ENCODE data around the gene LUM. TPM values are rescaled to one million over a fixed set of nuclear protein-coding genes. Genes with fewer than 3 reads are reported as not detected.

LUM gene
- total and polyA plus RNA-seq, 2 donors (not counting 3 experiments of a cell fraction or from before 2014, with no cell fraction given), result 0.29 to 1.9 TPM

- no peak overlapping the region for H3K4me3 ChIP-seq (replicated peaks in 1 of 3; ENCODE audit: insufficient read depth in 1 of 3, low read depth in 1 of 3, low read length in 3 of 3)
- H3K36me3 ChIP-seq (ENCODE audit: control insufficient read depth in 2 of 2, extremely low read depth in 1 of 2, insufficient read depth in 2 of 2, low read length in 2 of 2), result no peaks in the 10 kb centered on the region
- peak; percentile 53 for FAIRE-seq
- dilution Hi-C loops (cut with MboI; ENCODE audit: extremely low pct_ligation_motif_present, low sequenced_read_pairs), result no loop called here
- H3K9ac ChIP-seq (replicated peaks; ENCODE audit: extremely low read depth, insufficient read depth, low read length), result no peak overlapping the region
- TF ChIP-seq GATA2 (IDR thresholded peaks at IDR 0.05; ENCODE audit: insufficient read depth, insufficient read length, low read depth, low read length) (no peak), POLR2A (IDR thresholded peaks at IDR 0.05; ENCODE audit: low read depth, low read length) (no peak), CTCF (IDR thresholded peaks at IDR 0.05; ENCODE audit: extremely low read depth in 1 of 2, insufficient read depth in 1 of 2, low read depth in 1 of 2, low read length in 2 of 2) (no peak), POLR2AphosphoS5 (IDR thresholded peaks at IDR 0.05; ENCODE audit: insufficient read depth, low read depth, low read length) (no peak)
- peak overlapping the region; percentile 72 for H3K4me2 ChIP-seq (ENCODE audit: insufficient read depth, low read length)
- H3K9me3 ChIP-seq (replicated peaks; ENCODE audit: control insufficient read depth, insufficient read depth, low read length), result no peaks in the 10 kb centered on the region
- H3K4me1 ChIP-seq (ENCODE audit: control insufficient read depth, extremely low read depth, insufficient read depth, low read length), result no peaks in the 10 kb centered on the region
- ChIA-PET CTCF (interaction anchor here (1.5 to 2.9 kb wide), 3 partner anchors 14 to 26 kb away, joined by 5 to 25 read pairs (median 5); no protein-coding TSS in a partner anchor), POLR2A (no interaction called here)
- DNase-seq (ENCODE audit: low read depth, low spot score), result peak; percentile 30
- H3K9me1 ChIP-seq (replicated peaks; ENCODE audit: control insufficient read depth, extremely low read depth, insufficient read depth, low read length), result no peaks in the 10 kb centered on the region
- no peaks in the 10 kb centered on the region for H4K20me1 ChIP-seq (replicated peaks; ENCODE audit: control insufficient read depth, extremely low read depth, insufficient read depth, low read length)
- intact Hi-C loops (cut with micrococcal nuclease), result no loop called here
- BruUV-seq (replicated peaks), result no TSS peak
- no peaks in the 10 kb centered on the region for H3K79me2 ChIP-seq (ENCODE audit: control insufficient read depth, insufficient read depth, low read length)
- H3K27ac ChIP-seq (ENCODE audit: insufficient read depth, low read depth, low read length), result no peak overlapping the region
- H2AFZ ChIP-seq (ENCODE audit: low read depth, low read length), result peak overlapping the region; percentile 62
- H3K27me3 ChIP-seq (ENCODE audit: control insufficient read depth in 2 of 2, insufficient read depth in 2 of 2, low read length in 2 of 2), result no peaks in the 10 kb centered on the region
Measured at GRCh38 chr12:91094032-91094662, 17.1 kb downstream of the LUM start.

- H4K20me1 ChIP-seq (replicated peaks; ENCODE audit: control insufficient read depth, extremely low read depth, insufficient read depth, low read length), result no peaks in the 10 kb centered on the region
- BruUV-seq (replicated peaks), result no TSS peak
- TF ChIP-seq CTCF (IDR thresholded peaks at IDR 0.05; ENCODE audit: extremely low read depth in 1 of 2, insufficient read depth in 1 of 2, low read depth in 1 of 2, low read length in 2 of 2) (no peak), EZH2 (IDR thresholded peaks at IDR 0.05; ENCODE audit: borderline replicate concordance, low read depth, low read length, severe bottlenecking) (no peak), FOS (IDR thresholded peaks at IDR 0.05; ENCODE audit: borderline replicate concordance, insufficient read depth, low read length) (no peak), MYC (IDR thresholded peaks at IDR 0.05; ENCODE audit: low read depth, low read length) (no peak), POLR2AphosphoS5 (IDR thresholded peaks at IDR 0.05; ENCODE audit: insufficient read depth, low read depth, low read length) (no peak), MAX (IDR thresholded peaks at IDR 0.05; ENCODE audit: insufficient read depth, insufficient read length) (no peak)
- dilution Hi-C loops (cut with MboI; ENCODE audit: extremely low pct_ligation_motif_present, low sequenced_read_pairs) (no loop called here), intact Hi-C loops (cut with micrococcal nuclease) (no loop called here)
- no peaks in the 10 kb centered on the region for H3K4me1 ChIP-seq (ENCODE audit: control insufficient read depth, extremely low read depth, insufficient read depth, low read length)
- POLR2A ChIA-PET, result no interaction called here
- peak overlapping the region; percentile 76 for H2AFZ ChIP-seq (ENCODE audit: low read depth, low read length)
- CTCF ChIA-PET, result interaction anchor here (0.8 to 2.9 kb wide), 4 partner anchors 15 to 237 kb away, joined by 3 to 25 read pairs (median 5); no protein-coding TSS in a partner anchor
- FAIRE-seq, result peak; percentile 62
- no peaks in the 10 kb centered on the region for H3K36me3 ChIP-seq (ENCODE audit: control insufficient read depth in 2 of 2, extremely low read depth in 1 of 2, insufficient read depth in 2 of 2, low read length in 2 of 2)
- no peak overlapping the region for H3K4me3 ChIP-seq (replicated peaks in 1 of 3; ENCODE audit: insufficient read depth in 1 of 3, low read depth in 1 of 3, low read length in 3 of 3)
- H3K9me3 ChIP-seq (replicated peaks; ENCODE audit: control insufficient read depth, insufficient read depth, low read length), result no peaks in the 10 kb centered on the region
- peak; percentile 42 for DNase-seq (ENCODE audit: low read depth, low spot score)
- no peak overlapping the region for H3K27ac ChIP-seq (ENCODE audit: insufficient read depth, low read depth, low read length)
- H3K9me1 ChIP-seq (replicated peaks; ENCODE audit: control insufficient read depth, extremely low read depth, insufficient read depth, low read length), result no peaks in the 10 kb centered on the region
- no peak overlapping the region for H3K9ac ChIP-seq (replicated peaks; ENCODE audit: extremely low read depth, insufficient read depth, low read length)
- H3K79me2 ChIP-seq (ENCODE audit: control insufficient read depth, insufficient read depth, low read length), result no peaks in the 10 kb centered on the region
- H3K4me2 ChIP-seq (ENCODE audit: insufficient read depth, low read length), result peak overlapping the region; percentile 72
- no peaks in the 10 kb centered on the region for H3K27me3 ChIP-seq (ENCODE audit: control insufficient read depth in 2 of 2, insufficient read depth in 2 of 2, low read length in 2 of 2)
Measured at GRCh38 chr12:91093341-91093740, 18.0 kb downstream of the LUM start.

Measured in endothelial cell of umbilical vein (primary cell).